Calu3 (cell line): ENCODE data around the gene OSBPL7. TPM values are rescaled to one million over a fixed set of nuclear protein-coding genes. Genes with fewer than 3 reads are reported as not detected.

Experiments
- BruUV-seq: library from RNA; stranded (reverse); fragments of 400-500 nt; replicated peaks from 2 replicates; lab custom pipeline; 2021; lab: Mats Ljungman, UMichigan
- CTCF ChIA-PET: fragments of 300-600 bp; sonication (Branson Sonifier 250); formaldehyde crosslinking; loops from one replicate; lab custom pipeline; 2022; ENCODE audit warnings: antibody characterized with exemption; lab: Charles Lee
- DNase-seq: peaks from one replicate; pipeline ENCODE4 v3.0.0; 2022
- H3K27ac Mint-ChIP-seq: one replicate; pipeline ENCODE4 v1.8.0; 2022; ENCODE audit warnings: mixed read lengths; ENCODE audit not compliant: unreplicated experiment
- H3K27me3 Mint-ChIP-seq: one replicate; pipeline ENCODE4 v1.8.0; 2022; ENCODE audit warnings: mixed read lengths; ENCODE audit not compliant: unreplicated experiment
- H3K36me3 Mint-ChIP-seq: one replicate; pipeline ENCODE4 v1.8.0; 2022; ENCODE audit warnings: mild to moderate bottlenecking, moderate library complexity, mixed read lengths; ENCODE audit not compliant: insufficient read depth, unreplicated experiment
- H3K4me1 Mint-ChIP-seq: one replicate; pipeline ENCODE4 v1.8.0; 2022; ENCODE audit warnings: mild to moderate bottlenecking, low read depth, mixed read lengths; ENCODE audit not compliant: unreplicated experiment
- H3K4me3 Mint-ChIP-seq: one replicate; pipeline ENCODE4 v1.8.0; 2022; ENCODE audit warnings: mild to moderate bottlenecking, low read depth, moderate library complexity, mixed read lengths; ENCODE audit not compliant: unreplicated experiment
- H3K9me3 Mint-ChIP-seq: one replicate; pipeline ENCODE4 v1.8.0; 2022; ENCODE audit warnings: low read depth, mixed read lengths; ENCODE audit not compliant: unreplicated experiment
- CTCF ChIP-seq: fragments of 200-600 bp; IDR thresholded peaks from one replicate; pipeline ENCODE4 v1.8.0; 2022; ENCODE audit warnings: antibody characterized with exemption; ENCODE audit not compliant: unreplicated experiment
- intact Hi-C: fragments of 100-400 bp; cut with micrococcal nuclease; formaldehyde crosslinking; loops from one replicate; pipeline ENCODE4 v1.10.0; 2022; ENCODE audit not compliant: unreplicated experiment
- total RNA-seq: library from RNA; stranded (reverse); gene quantifications from 2 replicates; pipeline ENCODE4 v1.2.3, GENCODE V29; 2022

OSBPL7 gene
- total RNA-seq, 1 experiment from 2014 or later = 58.4 TPM

DNA sequence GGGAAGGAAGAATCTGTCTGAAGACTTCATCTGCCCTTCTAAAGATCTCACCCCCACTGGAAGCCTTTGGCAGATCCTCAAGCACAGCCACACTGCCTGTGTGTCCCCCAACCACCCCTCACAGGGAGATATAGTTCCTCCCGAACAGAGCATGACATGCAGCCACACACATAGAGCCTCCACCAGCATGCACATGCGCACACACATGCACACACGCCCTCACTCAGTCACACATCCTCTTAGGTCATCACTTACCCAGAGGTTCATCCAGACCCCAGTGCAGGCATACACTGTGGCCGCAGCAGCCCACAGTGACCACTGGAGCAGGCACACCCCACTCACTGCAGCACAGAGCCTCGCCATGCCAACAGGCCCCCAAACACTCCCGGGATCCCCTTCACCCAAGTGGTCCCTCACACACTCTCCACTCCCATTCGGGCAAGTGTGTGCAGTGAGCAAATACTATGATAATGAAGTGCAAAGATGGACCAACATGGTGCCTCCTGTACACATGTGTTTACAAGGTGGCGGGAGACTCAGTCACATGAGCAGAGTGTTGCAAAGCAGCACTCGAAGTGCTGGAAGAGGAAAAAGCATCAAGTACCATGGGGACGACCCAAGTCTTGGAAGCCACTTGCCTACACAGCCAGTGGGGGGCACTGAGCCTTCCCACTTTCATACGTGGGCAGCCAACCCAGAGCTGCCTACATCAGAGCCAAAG lies 46.4 kb upstream of the OSBPL7 start:
- CTCF ChIA-PET = interaction anchor here (0.7 to 0.8 kb wide), 3 partner anchors 10 to 128 kb away, joined by 3 read pairs; partner anchors contain the start of gene SP6
- Mint-ChIP-seq H3K27ac (no peak overlapping the region), H3K4me3 (no peak overlapping the region)

DNA sequence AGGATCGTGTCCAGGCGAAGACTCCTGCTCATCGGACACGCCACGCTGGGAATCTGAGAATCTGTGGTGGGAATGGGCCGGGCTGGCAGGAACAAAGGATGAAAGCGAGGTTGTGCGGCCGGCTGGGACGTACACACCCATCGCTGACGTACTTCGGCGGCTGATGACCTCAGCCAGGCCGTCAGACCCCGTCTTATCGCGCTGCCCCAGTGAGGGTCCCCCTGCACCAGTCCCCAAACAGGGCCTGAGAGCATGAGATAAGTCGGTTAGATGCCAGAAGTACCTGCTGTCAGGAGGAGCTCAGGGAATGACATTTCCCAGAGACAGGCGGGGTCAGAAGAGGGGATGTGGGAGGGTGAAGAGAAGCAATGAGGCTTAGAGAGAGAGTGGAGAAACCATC lies 45.3 kb upstream of the OSBPL7 start:
- DNase-seq = no peak

More for the DNA sequence above, 46.4 kb upstream of the OSBPL7 start:
- no peak for TF ChIP-seq CTCF
- H3K36me3 Mint-ChIP-seq = no peaks in the 10 kb centered on the region
- DNase-seq = no peak
- H3K4me1 Mint-ChIP-seq = peaks cover 6% of the 10 kb centered on the region
- peaks cover 2% of the 10 kb centered on the region for H3K9me3 Mint-ChIP-seq
- BruUV-seq = no TSS peak
- H3K27me3 Mint-ChIP-seq = peaks cover 87% of the 10 kb centered on the region
- intact Hi-C loops = no loop called here

DNA sequence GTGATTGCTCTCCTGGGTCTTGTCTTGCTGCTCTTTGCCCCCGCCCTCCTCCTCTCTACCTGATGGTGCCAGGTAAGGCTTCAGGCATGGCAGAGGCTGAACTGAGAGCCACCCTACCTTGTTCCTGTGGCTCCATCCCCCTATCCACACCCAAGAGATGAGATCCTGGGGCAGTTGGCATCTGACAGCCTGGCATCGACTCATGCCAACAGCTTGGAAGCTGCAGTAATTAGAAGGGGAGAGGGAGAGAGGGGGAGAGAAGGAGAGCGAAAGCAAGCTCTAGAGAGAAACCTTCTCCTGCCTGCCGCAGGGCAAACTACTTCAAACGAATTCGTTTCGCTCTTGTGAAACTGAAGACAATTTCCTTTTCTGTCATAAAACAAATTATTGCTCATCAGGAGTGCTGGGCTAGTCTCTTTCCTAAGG lies 43.2 kb upstream of the OSBPL7 start:
- H3K36me3 Mint-ChIP-seq = no peaks in the 10 kb centered on the region
- H3K27me3 Mint-ChIP-seq = peaks cover 65% of the 10 kb centered on the region
- no peak for TF ChIP-seq CTCF
- peaks cover 2% of the 10 kb centered on the region for H3K9me3 Mint-ChIP-seq
- no peak overlapping the region for H3K4me3 Mint-ChIP-seq
- intact Hi-C loops = no loop called here
- no TSS peak for BruUV-seq
- DNase-seq = no peak
- peaks cover 12% of the 10 kb centered on the region for H3K4me1 Mint-ChIP-seq
- no peak overlapping the region for H3K27ac Mint-ChIP-seq
- CTCF ChIA-PET = no interaction called here

More for the DNA sequence above, 45.3 kb upstream of the OSBPL7 start:
- no peaks in the 10 kb centered on the region for H3K36me3 Mint-ChIP-seq
- H3K9me3 Mint-ChIP-seq = peaks cover 2% of the 10 kb centered on the region
- no peak overlapping the region for H3K4me3 Mint-ChIP-seq
- no peak for TF ChIP-seq CTCF
- no peak overlapping the region for H3K27ac Mint-ChIP-seq
- no TSS peak for BruUV-seq
- H3K4me1 Mint-ChIP-seq = peaks cover 12% of the 10 kb centered on the region
- CTCF ChIA-PET = interaction anchor here (0.8 kb wide), 1 partner anchor 16 kb away, joined by 3 read pairs; the partner anchor contains the start of gene SP6
- intact Hi-C loops = no loop called here
- peaks cover 77% of the 10 kb centered on the region for H3K27me3 Mint-ChIP-seq

- peaks cover 65% of the 10 kb centered on the region for H3K27me3 Mint-ChIP-seq
- no peaks in the 10 kb centered on the region for H3K36me3 Mint-ChIP-seq
- CTCF ChIA-PET = interaction anchor here (0.7 to 1.5 kb wide), 5 partner anchors 9 to 1803 kb away, joined by 3 to 7 read pairs (median 5); partner anchors contain the start of gene SP6
- H3K27ac Mint-ChIP-seq = no peak overlapping the region
- no peak overlapping the region for H3K4me3 Mint-ChIP-seq
- H3K9me3 Mint-ChIP-seq = peaks cover 2% of the 10 kb centered on the region
- peaks cover 12% of the 10 kb centered on the region for H3K4me1 Mint-ChIP-seq
- no TSS peak for BruUV-seq
- TF ChIP-seq CTCF = no peak
- intact Hi-C loops = no loop called here
- DNase-seq = no peak
Observed at GRCh38 chr17:47862621-47863440, 41.2 kb upstream of the OSBPL7 start.
